OCI-LY7 (cell line): ENCODE measurements around the gene ZNF718.

Source experiments
- CTCF ChIP-seq: fragments of 200-600 bp; sonication (generic); conservative IDR thresholded peaks from 2 replicates; pipeline ENCODE4 v1.5.1; 2014; ENCODE audit warnings: mild to moderate bottlenecking, antibody characterized with exemption, low read length, moderate library complexity, mixed read lengths
- EZH2phosphoT487 ChIP-seq: fragments of 200-600 bp; sonication (generic); IDR thresholded peaks from 2 replicates; pipeline ENCODE4 v1.6.1; 2018; ENCODE audit warnings: low read depth, borderline replicate concordance, mild to moderate bottlenecking, mixed run types, antibody characterized with exemption, low read length, moderate library complexity, mixed read lengths

GRCh38 chr4:161496-162284, 37.4 kb downstream of the ZNF718 start:
- TF ChIP-seq CTCF, result no peak
- no peak for TF ChIP-seq EZH2phosphoT487
